ENCODE results near the gene IL21R.

Gene IL21R

GRCh38 chr16:27470567-27471431 lies 68.8 kb downstream of the IL21R start:
- FAIRE-seq: no peak

DNA sequence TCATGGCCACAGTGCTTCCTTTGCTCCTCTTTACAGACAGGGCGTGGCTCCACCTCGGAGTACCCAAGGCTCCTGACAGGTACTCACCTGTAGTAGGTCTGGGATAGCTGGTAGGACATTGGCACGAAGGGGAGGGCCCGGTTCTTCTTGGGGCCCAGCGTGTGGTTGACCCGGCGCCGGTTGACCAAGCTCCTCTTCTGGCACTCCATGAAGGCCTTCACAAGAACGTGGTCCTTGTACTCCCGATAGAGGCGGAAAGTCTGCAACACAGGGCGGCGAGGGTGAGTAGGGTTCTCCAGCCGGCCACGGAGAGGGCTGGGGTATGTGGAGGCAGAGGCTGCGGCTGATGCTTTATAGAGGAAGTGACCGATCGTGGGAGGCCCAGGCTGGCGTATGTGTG lies 69.7 kb downstream of the IL21R start:
- FAIRE-seq: no peak

GRCh38 chr16:27472091-27473020 lies 70.4 kb downstream of the IL21R start:
- no peak for FAIRE-seq

DNA sequence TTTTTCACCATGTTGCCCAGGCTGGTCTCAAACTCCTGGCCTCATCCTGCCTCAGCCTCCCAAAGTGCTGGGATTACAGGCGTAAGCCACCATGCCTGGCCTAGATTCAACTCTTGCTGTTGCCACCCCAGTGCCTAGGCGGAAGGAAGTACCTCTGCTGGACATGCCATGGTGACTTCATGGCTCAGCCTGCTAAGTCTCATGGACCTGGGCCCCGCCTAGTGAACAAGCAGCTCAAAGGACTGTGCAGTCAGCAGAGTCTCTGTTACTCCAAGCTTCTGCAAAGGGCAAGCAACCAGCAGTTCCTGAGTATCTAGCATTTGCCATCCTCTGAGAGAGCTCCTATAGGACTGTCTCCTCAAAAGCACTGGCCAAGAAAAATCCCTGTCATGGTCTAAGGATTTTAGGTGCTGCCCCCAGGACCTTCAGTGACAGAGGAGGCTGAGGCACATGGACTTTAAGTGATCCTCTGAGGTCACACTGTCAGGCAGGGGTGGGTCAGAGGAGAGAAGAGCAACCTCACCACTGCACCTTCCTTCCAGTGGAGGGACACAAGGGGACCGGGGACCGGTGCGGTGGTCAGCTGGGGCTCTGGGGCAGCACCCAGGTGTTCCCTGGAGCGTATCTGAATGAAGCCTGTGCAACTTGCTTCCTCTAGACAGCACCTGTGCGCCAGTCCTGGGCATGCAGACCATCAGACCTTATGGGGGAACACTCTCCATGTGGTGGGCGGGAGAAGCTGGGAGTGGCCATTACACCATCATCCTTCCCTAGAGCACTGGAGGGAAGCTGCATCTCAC lies 71.3 kb downstream of the IL21R start:
- no peak for FAIRE-seq

DNA sequence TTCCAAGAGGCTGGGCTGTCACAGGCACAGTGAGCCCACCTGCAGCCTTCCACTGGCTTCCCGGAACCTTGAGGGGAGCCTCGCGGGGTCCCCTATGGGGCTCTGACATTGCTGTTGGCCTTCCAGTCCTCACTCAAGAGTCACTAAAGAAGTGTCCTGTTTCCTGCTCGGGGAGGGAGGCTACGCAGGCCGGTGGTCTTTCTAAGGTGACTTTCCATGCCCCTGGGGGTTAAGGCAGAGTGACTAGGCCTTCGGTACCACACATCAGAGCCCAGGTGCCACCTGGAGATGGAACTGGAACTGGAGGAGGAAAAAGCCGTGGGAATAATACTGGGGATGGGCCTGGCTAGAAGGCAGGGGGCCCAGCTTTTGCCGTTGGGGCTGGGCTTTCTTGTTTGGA lies 72.1 kb downstream of the IL21R start:
- no peak for FAIRE-seq

- no peak for FAIRE-seq
Measured at GRCh38 chr16:27474921-27475320, 72.9 kb downstream of the IL21R start.

- FAIRE-seq: no peak
Measured at GRCh38 chr16:27475561-27475960, 73.6 kb downstream of the IL21R start.

DNA sequence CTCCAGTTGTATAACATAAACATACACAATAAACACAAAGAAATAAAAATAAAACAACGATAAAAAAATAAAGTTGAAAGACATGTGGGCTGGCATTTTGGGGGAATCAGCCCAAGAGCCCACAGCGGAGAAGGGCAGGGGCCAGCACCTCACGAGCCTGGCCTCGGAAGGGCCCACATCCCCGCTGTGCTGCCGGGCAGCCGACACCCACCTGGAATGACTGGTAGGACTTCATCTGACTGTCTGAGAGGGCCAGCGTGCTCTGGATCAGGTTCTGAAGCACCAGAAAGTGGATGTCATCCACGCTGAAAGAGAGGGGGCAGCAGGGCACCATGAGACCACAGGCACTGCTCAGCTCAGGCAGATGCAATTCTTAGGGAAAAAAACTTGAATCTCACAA lies 74.3 kb downstream of the IL21R start:
- no peak for FAIRE-seq

GRCh38 chr16:27480761-27481160 lies 78.8 kb downstream of the IL21R start:
- no peak for FAIRE-seq

DNA sequence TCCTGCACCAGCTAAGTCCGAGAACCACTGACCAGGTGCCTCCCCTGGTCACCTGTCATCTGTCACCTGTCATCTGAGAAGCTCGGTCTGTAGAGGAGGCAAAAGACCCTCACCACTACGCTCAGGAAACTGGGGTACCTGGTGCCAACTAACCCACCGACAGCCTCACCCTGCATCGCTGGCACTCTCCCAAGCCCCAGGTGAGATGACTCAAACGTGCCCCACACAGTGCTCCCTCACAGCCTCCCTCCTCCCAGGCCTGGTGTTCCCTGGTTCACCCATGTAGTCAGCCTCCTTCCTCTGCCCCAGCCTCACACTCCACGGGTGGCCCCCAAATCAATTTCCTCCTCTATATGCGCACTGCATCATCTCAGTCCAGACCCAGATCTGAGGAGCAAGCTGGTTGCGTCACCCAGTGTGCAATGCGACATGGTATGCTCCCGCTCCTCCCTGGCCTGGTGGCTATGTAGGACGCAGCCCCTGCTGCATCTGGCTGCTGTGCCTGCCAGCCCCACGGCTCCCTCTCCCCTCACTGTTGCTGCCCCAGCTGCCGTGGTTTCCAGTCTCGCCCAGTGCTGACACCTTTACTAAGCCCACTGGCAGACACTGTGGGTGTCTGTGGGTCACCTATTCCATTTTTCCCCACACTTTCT lies 79.4 kb downstream of the IL21R start:
- no peak for FAIRE-seq

DNA sequence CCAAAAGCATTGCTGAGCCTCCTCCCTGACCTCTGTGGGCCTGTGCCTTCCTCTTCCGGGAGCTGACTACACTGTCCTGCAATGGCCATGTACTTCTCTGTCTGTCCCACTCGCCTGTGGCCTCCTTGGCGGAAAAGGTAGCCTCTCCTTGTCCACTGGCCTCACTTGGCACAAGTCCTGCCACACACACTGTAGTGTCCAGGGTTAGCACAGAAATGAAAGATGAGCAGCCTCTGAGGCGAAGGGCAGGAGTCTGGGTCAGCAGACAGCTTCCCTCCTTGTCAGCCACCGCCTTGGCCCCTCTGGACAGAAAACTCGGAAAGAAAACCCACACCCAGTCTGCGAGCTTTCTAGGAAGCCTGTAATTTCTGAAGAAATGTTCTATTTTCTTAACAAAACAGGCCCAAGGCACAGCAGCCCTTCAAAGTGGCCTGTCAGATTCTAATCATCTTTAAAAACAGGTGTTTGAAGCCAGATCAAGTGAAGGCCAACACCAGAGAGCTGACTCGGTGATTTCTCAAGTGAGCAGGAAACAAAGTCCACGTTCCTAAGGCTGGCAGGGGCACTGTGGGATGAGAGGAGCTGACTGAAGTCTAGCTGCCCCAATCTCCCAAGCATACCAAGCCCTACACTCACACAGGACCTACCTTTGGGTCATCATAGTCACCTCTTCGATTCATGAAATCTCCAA lies 80.6 kb downstream of the IL21R start:
- FAIRE-seq: no peak

DNA sequence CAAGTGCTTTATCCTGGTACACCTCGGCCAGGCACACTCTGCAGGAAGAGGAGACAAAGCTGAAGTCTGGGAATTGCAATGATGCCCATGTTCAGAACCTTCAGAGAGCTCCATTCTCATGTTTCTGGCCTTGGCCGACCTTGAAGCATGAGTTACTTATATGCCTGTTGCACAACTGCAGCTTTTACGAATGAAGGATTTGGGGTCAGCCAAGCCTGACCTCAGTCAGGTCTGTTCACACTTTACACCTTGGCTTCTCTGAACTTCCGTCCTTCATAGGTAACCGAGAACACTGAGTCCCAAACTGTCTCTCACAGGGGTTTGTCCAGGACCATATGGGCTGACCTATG lies 81.1 kb downstream of the IL21R start:
- FAIRE-seq: no peak

DNA sequence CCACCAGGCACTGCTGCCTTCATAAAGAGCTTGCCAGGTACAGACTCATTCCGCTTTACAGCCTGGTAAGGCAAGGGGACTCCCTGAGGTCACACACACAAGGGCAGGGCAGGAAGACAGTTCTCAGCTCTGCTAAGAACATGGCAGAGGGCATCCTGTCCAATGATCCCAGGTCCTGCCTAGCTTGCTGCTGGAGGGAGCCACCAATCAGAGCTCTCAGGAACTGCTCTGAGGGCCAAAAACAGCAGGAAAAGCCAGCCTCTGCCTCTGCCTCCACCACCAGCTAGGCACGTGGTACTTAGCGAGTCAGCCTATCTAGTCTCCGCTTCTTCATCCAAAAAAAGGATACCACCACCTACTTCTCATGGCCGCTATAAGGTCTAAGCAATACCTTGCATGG lies 81.7 kb downstream of the IL21R start:
- no peak for FAIRE-seq

- no peak for FAIRE-seq
Measured at GRCh38 chr16:27485126-27485525, 83.2 kb downstream of the IL21R start.

DNA sequence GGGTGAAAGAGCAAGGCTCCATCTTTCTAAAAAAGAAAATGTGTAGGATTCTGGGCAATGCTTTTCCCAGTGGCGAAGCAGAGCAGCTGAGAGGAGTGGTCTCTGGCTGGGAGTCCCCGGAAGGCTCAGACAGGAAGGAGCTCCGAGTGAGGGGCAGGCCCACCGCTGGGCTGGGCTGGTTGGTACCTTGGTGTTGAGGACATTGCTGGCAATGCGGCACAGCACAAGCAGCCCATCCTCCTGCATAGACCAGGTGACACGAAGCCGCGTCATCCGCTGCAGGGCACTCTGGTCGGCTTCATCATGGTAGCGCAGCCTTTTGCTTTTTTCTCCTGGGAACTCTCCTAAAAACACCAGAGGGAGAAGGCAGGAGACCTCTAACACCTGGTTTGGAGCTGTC lies 83.8 kb downstream of the IL21R start:
- no peak for FAIRE-seq

- FAIRE-seq: no peak
Measured at GRCh38 chr16:27486344-27486743, 84.4 kb downstream of the IL21R start.

DNA sequence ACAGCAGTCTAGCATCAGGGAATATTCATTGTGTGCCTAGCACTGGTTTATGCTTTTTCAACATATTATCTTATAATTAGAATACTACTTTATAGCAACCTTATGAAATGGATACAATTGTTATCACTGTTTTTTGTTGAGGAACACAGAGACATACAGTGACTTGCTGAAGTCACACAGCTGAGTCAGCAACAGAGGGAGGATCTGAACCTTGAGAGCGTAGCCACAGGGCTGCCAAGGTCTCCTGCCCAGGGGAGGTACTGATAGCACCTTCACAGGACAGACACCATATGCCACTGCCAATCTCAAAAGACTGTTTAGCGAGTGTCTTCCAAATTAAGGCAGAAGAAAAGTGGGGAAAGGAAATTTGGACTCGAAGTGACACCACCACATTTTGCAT lies 84.8 kb downstream of the IL21R start:
- FAIRE-seq: no peak

GRCh38 chr16:27489421-27489820 lies 87.4 kb downstream of the IL21R start:
- no peak for FAIRE-seq

DNA sequence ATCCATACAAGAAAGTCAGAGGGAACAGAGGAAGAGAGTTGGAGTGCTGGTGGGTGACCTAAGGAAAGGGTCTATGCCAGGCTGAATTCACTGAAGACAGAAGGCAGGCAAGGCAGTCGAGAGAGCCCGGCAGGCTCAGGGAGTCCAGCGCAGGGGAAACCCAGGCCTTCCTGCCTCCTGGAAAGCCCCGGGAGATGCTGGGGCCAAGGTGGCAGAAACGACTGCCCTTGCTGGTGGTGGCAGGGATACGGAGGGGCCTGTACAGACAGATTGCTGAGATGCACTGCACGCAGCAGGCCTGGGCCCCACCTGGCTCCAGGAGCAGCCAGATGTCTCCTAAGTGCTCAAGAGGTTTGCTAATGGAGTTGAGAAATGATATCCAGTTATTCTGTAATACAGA lies 87.9 kb downstream of the IL21R start:
- no peak for FAIRE-seq

DNA sequence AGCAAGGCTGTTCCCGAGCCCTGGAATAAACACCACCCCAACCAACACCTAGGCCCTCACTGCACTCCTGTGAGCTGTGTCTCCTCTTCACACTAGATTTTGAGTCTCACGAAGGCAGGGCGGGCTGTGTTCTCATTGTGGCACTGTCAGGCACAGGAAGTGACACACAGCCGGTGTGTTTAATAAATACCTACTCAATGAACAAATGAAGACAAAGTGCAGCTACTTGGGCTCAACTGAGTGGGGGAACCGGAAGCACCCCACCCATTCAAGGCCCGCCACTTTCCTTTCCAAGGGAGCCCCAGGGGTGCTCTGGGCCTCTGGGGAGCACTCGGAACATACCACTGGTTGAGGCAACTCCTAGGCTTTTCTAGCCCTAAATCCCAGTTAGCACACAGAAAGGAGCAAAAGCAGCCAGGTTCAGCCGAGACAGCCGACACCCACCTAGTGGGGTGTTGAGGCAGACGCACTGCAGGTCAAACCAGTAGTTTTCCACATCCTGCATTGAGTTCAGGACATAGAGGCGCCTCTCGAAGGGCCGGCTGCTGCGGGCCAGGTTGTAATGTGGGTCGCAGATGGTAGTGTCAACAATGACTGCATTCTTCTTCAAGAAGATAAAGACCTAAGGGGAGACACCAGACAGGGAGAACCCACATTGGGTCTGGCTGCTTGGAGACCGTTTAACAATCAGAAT lies 90.1 kb downstream of the IL21R start:
- FAIRE-seq: no peak

- no peak for FAIRE-seq
Measured at GRCh38 chr16:27492588-27492979, 90.6 kb downstream of the IL21R start.
